Measurements from ENCODE around the gene GALNT14.
"Not testable (repeated sequence)": the region's sequence is repeated elsewhere in the genome, so short reads cannot be mapped to it uniquely, and the experiment has no call there.

GALNT14 gene

DNA sequence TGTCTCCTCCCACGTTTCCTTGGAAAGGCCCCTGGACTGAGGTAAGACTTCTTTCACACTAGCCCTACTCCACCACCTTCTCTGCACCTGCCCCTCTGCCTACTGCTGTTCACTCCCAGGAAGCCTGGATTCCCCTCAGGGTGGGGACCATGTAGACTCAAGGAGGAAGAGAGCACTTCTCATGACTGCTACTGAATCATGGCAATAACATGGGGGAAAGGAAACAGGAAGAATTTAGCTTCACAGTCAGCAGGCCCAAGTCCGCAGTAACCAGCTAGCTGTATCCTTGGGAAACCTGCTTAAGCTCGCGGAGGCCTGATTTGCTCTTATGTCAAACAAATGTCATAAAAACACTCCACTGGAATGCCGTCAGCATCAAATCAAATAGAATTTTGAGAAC is 204.7 kb downstream of the GALNT14 start:
- no peak for DNase-seq

- DNase-seq, result no peak
Observed at GRCh38 chr2:30932870-30933269, 205.4 kb downstream of the GALNT14 start.

DNA sequence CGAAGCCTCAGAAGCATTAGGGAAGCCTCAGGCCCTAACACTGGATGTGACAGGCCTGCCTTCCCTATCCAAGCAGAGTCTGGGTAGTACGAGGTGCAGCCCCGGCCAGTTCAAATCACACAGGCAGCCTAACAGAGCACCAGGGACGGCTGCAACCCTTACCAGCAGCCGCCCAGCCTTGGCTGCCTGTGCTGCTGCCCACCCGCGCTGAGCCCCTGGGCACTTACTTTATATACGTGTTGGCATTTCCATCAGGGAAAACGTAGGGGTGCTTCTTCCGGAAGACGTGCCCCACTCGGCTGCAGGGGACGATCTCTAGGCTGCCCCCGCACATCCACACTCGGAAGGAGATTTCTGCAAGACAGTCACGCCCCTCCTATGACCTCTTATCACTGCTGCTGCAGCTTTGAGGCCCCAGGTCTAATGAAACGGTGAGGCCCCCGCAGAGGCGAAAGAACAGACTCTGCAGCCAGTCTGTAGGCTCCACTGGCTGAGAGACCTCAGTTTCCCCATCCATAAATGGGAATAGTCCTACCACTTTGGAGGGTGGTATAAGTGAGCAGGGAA is 206.3 kb downstream of the GALNT14 start:
- DNase-seq, result no peak

DNA sequence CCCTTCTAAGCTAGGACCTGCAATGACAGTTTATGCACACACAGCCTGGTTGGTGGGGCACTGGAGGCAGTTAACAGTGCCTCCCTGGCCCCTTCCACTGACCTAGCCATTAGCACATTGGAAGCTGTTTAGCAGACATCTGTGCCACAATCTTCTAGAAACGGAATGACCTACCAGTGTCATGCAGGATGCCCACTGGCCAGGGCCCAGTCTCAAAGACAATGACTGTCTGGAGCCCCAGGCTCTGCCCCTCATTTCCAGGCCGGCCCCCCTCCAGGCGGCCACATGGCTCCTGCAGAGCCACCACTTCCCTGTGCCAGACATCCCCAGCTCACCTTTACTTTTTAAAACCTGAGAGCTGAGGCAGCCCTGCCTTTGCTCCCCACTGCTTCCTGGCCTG is 207.5 kb downstream of the GALNT14 start:
- DNase-seq, result no peak

- no peak for DNase-seq
Observed at GRCh38 chr2:30927465-30928075, 210.7 kb downstream of the GALNT14 start.

- DNase-seq, result no peak
Observed at GRCh38 chr2:30926606-30927005, 211.6 kb downstream of the GALNT14 start.

GRCh38 chr2:30923623-30924022 is 214.6 kb downstream of the GALNT14 start:
- DNase-seq, result no peak

DNA sequence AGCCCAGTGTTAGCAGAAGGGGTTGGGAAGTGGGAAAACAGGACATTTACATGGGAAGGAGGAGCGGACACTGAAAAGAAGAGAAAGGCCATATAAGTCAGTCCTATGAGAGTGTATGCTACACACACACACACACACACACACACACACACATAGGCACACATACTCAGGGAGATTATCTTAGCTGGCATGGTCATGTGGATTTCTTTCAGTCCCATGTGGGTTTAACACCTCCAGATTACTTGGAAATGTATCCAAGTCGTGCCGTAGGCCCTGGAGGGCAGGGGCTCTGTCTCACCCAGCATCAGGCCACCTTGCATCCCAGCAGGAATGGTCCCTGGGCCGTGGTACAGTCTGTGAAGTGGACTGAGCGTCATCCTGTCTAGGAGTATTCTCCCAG is 217.7 kb downstream of the GALNT14 start:
- DNase-seq, result no peak

- DNase-seq, result no peak
Observed at GRCh38 chr2:30915486-30915885, 222.8 kb downstream of the GALNT14 start.

DNA sequence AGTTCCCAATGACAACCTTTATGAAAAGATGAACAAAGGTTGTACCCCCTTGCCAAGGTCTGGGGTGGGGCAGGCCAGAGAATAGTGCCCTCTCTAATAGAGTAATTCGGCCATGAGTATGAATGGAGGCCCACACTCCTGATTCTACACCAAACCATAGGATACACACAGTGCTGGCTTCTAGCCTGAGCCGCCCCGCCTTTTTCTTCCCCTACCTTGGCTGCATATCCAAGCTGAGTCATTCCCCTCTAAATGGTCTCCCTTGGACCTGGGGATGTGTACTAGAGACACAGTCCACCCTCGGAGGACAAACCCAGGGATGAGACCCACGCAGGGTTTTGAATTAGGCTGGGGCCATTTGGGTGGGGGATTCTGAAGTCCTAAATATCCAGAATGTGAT is 223.8 kb downstream of the GALNT14 start:
- no peak for DNase-seq

GRCh38 chr2:30912056-30912455 is 226.2 kb downstream of the GALNT14 start:
- DNase-seq, result no peak

DNA sequence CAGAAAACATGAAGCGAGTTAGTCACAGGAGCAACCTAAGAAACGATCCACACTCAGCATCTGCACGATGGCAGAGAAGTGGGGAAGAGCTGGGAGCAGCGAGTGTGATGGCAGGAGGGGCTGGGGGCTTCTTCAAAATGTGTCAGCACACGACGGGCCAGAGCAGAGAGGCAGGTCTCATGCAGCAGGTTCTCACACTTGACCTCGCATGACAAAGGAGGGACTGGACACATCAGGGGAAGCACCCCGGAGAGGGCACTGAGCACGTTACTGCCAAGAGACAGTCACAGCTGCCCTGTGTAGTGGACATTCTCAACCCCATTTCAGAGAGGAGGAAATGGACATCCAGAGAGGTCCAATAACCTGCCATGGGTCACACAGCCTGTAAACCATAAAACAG is 226.9 kb downstream of the GALNT14 start:
- no peak for DNase-seq

GRCh38 chr2:30910686-30911085 is 227.6 kb downstream of the GALNT14 start:
- no peak for DNase-seq

DNA sequence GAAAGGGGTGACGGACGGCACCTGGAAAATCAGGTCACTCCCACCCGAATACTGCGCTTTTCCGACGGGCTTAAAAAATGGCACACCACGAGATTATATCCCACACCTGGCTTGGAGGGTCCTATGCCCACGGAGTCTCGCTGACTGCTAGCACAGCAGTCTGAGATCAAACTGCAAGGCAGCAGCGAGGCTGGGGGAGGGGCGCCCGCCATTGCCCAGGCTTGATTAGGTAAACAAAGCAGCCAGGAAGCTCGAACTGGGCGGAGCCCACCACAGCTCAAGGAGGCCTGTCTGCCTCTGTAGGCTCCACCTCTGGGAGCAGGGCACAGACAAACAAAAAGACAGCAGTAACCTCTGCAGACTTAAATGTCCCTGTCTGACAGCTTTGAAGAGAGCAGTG is 233.8 kb downstream of the GALNT14 start:
- DNase-seq, result not testable (repeated sequence)

- no peak for DNase-seq
Observed at GRCh38 chr2:30903326-30903725, 234.9 kb downstream of the GALNT14 start.

DNA sequence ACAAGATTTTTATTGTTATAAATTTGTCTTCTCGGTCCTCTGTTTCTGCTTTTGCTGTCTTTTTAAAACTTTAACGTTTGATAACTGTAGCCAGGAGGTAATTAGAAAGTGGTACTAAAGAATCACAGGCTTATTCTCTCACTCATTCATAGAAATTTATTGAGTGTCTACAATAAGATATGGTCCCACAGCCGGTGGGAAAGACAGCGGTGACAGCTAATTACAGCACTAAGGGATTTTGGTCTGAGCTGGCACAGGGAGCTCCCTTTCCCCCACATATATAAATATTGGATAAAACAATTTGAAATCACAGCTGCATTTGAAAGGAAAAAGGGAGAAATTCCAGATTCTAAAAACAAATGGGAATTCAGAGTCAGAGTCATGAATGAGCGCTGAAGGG is 237.9 kb downstream of the GALNT14 start:
- no peak for DNase-seq

GRCh38 chr2:30899516-30900054 is 238.7 kb downstream of the GALNT14 start:
- no peak for DNase-seq

- no peak for DNase-seq
Observed at GRCh38 chr2:30897539-30897938, 240.7 kb downstream of the GALNT14 start.

DNA sequence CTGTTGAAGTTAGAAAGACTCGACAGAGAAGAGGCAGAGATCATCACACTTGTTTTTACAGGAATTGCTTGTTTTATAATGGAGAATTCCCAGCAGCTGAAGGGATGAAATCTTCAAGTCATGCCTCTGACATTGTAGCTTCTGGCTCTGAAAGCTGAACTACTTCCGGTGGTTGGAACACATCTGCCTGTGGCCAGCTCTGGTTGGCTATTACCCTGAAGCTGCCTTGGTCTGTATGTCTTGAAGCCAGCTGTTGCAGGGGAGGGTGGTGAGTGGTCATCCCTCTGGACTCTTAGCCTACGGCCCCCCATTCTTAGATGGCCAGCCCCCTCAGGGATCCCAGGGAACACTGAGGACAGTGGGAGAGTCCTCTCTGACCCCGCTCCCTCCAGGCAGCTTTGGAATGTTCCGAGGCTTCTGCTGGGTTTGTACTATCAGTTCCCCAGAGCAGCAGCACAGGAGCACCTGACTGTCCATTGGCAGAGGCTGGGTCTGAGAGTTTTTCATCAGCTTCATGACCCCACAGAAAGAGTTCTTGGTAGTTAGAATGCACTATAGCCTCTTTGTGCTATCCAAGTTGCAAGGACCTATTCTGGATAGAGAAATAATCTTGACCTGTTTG is 243.6 kb downstream of the GALNT14 start:
- DNase-seq, result no peak

DNA sequence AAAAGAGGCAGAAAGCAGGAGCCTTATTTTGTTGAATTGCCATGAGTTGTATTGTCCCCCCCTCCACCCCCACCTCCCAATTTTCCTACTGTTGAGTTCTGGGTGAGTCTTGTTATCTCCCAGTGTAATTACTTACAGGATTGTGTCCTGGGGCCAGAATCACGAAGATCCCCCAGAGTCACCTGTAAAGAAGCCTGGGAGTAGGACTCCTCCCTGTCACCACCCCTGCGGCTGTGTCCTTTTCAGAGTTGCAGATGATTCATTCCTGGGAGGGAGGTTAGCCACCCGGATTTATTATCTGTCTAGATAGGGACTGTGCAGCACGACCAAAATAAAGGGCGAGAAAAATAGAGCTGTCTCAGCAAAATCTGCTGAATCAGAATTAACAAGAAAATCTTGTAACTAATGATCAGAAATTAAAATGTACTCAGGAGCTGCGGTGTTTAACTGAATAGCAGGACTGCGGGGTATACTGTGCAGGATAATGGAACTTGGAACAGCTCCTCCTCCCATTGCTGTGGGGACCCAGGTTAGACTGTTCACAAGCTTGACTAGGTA is 249.3 kb downstream of the GALNT14 start:
- DNase-seq, result no peak

DNA sequence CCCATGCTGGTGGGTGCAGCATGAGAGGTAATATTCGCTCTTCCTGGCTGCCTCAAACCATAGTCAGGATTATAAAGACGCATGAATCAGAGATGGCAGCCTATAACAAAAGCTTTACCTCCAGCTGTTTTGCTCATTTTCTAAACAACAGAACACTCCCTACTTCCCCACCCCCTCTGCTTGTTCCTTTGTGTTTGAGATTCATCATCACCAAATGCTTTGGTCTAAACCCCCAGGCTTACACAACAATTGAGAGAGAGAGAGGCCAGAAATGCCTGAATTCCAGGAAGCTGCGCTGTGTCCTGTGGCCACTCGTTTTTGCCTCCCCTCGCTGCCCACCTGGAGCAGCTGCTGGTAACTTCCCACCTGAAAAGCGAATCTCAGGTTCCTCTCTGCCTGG is 252.2 kb downstream of the GALNT14 start:
- no peak for DNase-seq

DNA sequence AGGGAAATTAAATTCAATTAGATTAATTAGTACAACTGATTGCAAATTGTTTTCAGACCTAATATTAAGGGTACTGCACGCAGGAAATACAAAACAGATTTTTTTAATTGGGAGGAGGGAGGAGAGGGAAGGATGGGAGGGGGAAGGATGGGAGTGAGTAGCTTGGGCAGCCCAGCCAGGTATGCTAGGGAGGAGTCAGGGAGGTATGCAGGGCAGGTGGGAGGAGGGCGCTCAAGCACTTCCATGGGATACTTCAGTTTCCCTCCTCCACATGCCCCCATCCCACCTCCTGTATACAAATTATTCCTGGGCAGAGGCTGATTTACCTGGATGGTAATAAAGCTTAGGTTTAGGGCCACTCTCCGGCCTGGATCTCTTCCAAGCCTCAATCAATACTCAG is 254.4 kb downstream of the GALNT14 start:
- no peak for DNase-seq

DNA sequence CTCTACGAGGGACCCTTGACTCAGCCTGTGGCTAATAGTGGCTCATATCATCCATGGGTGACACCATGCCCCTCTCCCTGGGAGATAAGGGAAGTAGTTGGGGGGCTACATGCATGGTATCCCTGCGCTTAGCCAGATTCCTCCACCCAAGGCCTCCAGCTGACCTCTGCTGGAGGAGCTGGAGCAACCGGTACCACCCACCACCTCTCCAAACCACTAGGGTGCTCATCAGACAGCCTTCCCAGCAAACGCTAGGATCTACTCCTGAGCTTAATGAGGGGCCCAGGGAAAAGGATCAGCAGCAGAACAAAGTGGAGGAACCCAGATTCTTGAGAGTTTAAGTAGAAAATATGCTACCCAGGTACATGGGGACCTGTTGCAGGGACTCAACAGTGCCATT is 255.1 kb downstream of the GALNT14 start:
- DNase-seq, result no peak

GRCh38 chr2:30880516-30880915 is 257.7 kb downstream of the GALNT14 start:
- no peak for DNase-seq
